NCI-H1694 (cell line): ENCODE data around the gene SLC35A3.
"Not testable (repeated sequence)": the region's sequence is repeated elsewhere in the genome, so short reads cannot be mapped to it uniquely, and the experiment has no call there.

Source experiments
- DNase-seq: peaks from one replicate; lab custom pipeline; 2025; lab: John Stamatoyannopoulos, UW

The SLC35A3 gene

DNA sequence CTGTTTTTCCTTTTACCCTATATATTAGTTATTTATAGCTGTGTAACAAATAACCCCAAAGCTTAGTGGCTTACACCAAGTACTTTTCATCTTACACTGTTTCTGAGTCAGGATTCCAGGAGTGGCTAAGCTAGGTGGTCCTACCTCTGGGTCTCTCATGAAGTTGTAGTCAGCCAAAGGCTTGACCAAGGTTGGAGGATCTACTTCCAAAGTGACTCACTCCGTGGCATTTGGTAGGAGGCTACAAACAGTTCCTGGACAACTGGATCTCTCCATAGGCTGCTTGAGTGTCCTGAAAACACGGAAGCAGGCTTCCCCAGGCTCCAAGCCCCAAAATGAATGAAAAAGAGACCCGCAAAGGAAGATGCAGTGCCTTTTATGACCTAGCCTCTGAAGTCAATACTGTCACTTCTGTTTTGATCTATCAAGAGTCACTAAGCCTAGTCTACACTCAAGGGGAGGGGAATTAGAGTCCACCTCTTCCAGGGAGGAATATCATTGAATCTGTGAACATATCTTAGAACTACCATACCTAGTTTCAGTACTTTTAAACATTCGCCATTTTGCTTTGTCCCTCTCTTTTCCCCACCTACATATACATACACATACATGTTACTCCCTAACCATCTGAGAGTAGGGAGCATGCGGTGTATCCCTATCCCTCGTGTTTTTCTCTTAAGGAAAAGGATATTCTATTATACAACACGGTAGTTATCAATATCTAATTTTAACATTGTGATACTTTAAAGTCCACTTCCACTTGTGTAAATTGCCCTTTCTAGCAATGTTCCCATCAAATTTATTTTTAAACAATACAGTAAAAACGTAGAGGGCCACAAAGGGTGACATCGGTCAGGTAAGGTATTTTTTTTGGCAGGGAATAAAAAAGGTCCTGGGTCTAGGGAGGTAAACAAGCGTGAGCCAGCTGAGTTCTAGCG lies 67.2 kb downstream of the SLC35A3 start:
- no peak for DNase-seq

DNA sequence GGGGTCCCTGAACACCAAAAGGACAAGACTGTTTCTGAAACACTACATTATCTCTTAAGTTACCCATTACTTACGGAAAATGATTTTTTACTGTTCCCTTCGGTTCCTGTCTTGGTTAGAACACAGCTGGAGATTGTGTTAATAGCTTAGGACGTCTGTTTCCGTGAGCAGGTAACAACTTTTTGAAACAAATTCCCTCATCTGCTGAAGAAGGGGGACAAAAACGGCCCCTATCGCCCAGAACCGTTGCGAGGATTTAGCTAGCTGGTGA lies 67.8 kb downstream of the SLC35A3 start:
- no peak for DNase-seq

DNA sequence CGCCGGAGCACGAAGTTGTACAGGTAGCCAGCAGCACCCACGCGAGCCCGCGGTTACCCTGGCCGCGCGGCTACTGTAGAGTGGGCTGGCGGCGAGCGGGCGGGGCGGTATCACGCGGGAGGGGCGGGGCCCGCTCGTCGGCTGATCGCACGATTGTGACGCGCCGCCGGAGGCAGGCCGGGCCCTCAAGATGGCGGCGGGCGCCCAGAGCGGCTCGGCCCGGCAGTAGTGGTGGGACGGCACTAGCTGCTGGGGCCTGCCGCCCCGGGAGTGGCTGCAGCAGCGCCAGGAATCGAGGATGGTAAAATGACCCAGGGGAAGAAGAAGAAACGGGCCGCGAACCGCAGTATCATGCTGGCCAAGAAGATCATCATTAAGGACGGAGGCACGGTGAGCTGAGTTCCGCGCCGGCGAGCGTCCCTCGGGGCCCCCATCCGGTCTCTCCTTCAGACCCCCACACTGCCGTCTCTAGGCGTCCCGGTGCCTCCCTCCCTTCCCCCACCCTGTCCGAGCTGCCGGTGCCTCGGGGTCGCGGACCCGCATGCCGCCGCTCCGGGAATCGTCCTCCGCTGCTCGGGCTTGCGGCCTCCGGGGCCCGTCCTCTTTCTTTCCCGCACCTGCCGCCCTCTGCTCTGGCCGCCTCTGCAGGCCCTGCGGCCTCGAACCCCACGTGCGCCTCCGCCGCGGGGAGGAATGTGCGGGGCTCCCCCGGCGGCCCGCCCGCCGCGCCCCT lies 68.3 kb downstream of the SLC35A3 start:
- DNase-seq: peak; percentile 50

DNA sequence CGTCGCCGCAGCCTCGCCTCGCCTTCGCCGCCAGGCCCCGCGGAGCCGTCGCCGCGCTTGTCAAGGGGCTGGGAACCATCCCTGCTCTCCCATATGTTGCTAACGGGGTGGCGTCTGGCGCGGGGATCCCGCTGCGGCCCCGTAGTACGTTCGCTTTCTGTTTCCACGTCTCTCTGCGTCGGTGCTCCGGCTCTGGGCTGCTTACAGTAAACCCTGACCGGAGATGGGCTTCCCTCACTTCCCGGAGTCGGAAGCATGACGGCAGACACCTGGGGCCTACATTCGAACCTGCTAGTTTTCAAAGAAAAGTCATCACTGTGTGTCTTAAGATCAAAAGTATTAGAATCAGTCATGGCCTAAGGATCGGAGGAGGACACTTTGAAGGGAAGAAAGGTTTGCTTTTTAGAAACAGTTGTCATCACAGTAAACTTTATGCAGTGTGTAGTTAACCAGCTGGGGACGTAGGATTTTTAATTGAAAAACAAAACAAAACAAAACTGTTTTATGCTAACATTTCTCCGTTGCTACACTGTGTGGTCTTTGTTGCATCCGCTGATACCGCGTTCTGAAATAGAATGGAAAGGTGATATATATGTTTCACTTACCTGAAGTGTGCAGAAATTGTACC lies 69.0 kb downstream of the SLC35A3 start:
- peak; percentile 38 for DNase-seq

DNA sequence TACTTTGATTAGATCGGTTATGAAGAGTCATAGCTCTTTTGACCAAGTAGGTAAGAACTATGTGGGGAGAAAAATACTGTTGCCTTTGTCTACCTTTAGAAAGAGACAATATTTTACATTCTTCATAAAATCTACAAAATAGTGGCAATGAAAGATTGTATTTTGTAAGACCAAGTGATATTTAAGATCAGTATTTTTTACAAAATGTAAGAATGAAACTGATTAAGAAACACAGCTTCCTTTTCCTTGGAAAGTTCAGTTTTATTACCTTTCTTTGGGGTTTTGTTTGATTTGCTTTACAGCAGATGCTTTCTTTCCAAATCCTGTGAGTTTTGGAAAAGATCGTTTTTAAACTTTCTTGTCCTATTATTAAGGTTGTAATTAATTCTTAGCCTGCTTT lies 69.8 kb downstream of the SLC35A3 start:
- no peak for DNase-seq

DNA sequence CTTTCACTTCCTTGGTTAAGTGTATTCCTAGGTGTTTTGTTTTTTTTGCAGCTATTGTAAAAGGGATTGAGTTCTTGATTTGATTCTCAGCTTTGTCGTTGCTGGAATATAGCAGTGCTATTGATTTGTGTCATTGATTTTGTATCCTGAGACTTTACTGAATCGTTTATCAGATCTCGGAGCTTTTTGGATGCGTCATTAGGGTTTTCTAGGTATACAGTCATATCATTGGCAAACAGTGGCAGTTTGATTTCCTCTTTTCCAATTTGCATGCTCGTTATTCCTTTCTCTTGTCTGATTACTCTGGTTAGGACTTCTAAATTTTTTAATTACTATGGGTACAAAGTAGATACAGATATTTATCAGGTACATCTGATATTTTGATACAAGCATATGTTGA lies 75.4 kb downstream of the SLC35A3 start:
- DNase-seq: no peak

DNA sequence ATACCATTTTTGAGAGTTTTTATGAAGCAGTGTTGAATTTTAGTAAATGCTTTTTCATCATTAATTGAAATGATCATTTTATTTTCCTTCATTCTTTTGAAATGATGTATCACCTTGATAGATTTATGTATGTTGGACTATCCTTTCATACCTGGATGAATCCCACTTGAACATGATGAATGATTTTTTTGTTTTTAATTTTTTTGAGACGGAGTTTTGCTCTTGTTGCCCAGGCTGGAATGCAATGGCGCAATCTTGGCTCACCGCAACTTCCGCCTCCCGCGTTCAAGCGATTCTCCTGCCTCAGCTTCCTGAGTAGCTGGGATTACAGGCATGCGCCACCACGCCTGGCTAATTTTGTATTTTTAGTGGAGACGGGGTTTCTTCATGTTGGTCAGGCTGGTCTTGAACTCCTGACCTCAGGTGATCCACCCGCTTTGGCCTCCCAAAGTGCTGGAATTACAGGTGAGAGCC lies 77.5 kb downstream of the SLC35A3 start:
- DNase-seq: not testable (repeated sequence)

DNA sequence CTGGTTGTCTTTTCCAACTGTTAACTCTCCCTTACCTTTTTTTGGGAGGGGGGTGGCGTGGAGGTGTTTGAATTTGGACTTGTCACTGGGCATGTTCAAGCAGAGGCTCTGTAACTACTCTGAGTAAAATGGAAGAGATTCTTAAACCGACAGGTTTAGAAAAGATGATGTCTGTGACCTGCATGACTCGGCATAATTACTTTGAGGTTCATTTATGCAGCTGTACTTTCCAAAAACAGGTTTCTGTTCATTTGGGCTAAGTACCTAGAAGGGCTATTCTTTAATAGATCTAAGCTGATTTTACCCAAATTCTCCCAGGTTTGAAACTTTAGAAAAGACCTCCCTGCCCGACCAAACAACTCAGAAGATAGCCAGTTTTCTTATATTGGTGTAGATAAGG lies 80.3 kb downstream of the SLC35A3 start:
- DNase-seq: no peak

DNA sequence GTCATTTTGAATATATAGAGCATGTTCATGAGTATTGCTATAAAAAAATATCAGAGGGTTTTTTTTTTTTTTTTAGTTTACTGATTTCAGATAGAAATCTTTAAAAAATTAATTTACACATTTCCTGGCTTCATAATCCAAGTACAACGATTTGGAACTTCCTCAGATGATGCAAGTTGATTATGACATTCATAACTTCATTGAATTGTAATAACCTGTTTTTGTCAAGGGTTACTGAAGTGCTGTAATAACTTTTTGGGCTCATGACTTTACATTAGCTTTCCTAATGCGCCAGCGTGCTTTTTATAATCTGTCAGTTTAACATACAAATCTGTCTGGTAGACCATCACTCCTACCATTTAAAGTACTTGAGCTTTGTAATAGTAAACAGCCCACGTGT lies 81.6 kb downstream of the SLC35A3 start:
- no peak for DNase-seq

DNA sequence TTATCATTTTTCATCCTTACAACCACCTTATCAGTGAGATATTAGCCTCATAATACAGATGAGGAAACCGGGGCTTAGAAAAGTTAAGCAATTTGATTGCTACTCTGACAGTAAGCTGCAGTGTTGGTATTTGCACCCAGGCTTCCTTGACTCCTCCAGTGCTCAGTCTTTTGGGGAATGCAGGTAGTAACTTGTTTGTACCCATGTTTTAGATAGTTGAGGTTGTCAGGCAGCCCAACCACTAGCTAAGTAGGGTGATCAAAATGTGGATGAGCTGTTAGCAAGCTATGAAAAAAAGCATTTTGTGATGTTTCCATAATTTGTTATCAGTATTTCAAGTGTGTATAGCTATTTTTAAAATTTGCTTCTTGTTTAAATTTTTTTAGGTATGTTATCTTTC lies 82.1 kb downstream of the SLC35A3 start:
- no peak for DNase-seq

DNA sequence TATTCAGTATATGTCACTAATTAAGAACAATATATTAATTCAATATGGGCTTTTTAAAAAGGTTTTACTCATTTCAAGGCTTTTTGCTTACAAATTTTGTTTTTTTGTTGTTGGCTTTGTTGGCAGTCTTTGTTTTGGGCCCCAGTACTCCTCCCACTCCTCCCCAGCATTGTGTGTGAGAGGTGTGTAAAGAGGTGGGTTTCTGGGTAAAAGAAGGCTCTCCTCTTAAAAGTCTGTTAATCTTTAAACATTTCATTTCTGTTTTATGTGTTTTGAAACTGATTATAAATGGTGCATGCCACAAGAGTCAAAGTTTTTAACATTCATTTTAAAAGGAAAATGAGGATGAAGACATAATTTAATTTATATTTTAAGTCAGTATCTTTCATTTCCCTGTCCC lies 83.3 kb downstream of the SLC35A3 start:
- no peak for DNase-seq

DNA sequence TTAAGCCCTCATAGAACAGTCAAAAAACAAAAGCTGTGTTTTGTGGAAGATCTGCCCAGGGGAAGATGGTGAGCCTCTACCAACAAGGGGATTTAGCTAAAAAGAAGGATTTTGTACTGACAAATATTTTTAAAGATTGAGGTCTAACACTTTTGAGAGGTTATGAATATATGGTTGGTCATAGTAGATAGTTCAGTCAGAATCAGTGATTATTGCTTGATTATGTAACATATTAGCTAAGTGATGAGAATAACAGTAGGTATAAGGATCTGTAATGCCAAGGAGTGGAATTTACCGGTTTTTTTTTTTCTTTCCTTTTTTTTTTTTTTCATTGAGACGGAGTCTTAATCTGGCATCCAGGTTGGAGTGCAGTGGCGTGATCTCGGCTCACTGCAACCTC lies 83.9 kb downstream of the SLC35A3 start:
- DNase-seq: no peak

DNA sequence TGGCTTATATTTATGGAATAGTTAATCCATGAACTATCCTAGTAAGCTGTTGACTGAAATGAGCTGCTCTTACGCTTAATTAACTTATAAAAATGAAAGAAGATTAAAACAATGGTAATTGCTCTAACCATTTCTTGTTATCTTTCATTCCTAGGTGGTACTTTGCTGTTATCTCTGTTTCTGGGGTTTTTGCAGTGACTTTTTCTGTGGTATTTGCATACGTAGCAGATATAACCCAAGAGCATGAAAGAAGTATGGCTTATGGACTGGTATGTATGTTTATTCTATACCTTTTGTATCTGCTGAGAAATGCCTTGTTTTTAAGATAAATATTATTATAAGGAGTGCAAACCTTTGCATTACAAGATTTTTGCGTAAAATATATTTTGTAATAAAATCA lies 91.9 kb downstream of the SLC35A3 start:
- DNase-seq: no peak

DNA sequence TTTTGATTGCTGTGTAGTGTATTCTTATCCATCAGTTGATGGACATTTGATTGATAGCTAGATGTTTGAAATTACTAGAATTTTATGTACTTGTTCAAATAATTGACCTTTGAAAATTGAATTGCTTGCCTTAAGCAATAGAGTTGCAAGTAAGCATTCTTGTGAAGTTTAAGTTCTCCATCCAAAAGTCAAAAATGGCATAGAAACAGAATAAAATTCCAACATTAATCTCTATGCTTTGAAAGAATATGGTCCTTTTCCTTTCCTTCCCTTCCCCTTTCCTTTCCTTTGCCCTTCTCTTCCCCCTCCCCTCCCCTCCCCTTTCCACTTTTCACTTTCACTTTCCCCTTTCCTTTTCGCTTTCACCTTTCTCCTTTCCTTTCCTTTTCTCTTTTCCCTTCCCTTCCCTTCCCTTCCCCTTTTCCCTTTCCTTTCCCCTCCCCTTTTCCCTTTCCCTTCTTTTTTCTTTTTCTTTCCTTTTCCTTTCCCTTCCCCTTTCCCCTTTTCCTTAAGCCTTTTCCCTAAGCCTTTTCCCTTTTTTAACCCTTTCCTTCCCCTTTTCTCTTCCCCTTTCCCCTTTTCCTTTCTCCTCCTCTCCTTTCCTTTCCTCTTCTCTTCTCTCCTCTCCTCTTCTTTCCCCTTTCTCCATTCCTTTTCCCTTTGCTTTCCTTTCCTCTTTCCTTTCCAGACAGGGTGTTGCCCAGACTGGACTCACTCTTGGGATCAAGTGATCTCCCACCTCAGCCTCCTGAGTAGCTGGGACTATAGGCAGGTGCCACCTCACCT lies 95.6 kb downstream of the SLC35A3 start:
- no peak for DNase-seq

DNA sequence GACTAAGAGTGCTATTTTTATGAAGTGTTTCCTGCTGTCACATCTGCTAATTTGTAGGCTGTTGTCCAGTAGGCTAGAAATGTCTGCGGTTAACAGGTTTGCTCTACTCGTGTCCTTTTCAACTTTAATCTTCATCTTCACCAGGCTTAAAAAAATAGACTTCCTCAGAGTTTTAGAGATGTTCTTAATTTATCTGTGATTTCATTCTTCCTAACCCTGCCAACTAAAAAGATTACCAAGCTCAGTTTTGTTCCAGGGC lies 96.1 kb downstream of the SLC35A3 start:
- no peak for DNase-seq

DNA sequence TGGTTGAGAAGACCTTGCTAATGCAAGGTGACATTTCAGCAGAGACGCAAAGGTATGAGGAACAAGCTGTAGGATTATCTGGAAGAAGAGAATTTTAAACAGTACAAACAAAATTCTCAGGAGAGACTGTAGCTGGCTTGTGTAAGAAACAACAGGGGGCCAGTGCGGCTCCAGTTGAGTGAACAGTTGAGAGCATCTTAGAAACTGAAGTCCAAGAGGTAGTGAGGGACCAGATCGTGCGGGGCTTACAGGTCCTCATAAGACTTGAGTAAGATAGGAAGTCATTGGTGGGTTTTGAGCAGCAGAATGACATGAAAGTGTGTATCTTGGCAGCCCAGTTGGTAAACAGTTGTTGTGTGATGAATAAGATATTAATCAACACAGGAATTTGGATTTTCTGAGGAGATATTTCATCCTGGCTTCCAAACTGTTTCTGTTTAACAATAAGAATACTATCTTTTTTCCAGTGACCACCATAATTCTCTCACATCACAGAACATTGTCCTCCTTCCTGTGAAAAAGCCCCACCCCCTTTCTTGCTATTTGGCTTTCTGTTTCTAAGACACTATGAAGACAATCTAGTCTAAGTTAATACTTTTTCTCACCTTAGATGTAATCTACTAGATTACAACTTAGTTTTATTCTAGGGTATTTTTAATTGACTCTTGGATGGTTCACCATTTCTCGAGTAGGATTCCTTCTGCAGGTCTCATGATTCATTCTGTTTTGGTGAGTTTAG lies 100.6 kb downstream of the SLC35A3 start:
- DNase-seq: no peak

DNA sequence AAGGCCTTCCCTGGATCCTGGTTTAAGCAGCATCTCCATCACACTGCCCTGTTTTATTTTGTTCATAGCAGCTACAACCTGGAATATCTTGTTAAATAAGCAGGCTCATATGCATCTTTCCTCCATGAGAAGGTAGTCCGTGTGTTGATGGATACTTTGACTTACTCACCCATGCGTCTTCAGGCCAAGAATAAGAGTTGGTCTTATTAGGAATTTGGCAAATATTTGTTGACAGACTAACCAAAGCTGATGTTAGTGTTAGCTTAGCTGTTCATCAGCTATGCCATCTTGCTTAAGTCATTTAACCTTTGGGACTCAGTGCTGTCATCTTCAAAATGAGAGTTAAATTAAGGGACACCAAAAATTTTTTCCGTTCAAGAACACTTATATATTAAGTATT lies 103.7 kb downstream of the SLC35A3 start:
- DNase-seq: no peak

DNA sequence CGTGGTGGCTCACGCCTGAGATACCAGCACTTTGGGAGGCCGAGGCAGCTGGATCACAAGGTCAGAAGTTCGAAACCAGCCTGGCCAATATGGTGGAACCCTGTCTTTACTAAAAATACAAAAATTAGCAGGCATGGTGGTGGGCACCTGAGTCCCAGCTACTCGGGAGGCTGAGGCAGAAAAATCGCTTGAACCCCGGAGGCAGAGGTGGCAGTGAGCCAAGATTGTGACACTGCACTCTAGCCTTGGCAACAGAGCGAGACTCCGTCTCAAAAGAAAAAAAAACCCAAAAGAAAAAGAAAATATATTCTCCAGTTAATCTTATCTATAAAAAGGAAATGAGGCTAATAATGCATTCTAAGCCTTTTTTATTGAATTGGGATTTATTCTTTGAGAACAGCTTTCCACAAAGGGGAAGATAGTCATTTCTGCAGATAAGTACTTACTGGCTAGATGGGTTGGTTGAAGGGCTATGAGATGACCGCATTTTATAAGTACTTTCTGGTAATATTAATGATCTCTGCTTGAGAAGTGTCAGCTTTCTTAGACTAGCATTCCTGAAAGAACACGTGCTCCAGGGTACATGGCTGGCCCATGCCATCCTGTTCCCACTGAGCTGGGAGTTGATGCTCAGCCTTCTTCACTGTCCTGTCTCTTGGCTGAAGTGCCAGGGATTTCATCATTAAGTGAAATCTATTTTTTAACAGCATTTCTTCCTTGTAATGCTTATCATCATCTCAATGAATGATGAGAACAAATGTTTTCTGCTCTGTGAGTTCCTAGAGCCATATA lies 105.0 kb downstream of the SLC35A3 start:
- DNase-seq: no peak

DNA sequence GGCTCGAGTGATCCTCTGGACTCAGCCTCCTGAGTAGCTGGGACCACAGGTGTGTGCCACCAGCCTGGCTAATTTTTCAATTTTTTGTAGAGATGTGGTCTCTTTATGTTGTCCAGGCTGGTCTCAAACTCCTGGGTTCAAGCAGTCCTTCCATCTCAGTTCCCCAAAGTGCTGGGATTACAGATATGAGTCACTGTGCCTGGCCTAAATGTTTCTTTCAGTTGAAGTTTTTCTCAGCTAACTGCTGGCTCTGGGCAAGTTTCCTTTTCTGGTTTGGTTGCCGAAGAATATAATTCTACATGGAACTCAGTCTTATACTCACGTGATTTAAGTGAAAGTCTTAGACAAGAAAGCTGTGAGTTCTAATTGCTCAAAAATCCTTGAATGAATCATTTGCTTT lies 106.0 kb downstream of the SLC35A3 start:
- DNase-seq: no peak

DNA sequence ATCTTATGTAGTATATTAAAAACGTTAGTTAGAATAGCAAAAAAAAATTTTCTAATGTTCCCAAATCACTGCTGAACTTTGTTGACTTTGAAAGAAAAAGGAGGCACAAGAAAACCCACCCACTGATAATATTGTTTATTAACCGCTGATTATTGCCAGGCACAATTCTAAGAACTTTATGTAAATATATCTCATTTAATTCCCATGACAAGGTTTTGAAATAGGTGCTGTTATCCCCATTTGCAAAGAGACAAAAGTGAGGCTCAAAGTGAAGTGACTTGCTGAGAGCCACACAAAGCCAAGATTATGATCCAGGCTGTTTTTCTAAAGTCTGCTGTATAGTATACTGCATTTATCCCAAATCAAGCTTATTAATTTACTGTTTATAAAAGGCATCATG lies 106.5 kb downstream of the SLC35A3 start:
- no peak for DNase-seq

DNA sequence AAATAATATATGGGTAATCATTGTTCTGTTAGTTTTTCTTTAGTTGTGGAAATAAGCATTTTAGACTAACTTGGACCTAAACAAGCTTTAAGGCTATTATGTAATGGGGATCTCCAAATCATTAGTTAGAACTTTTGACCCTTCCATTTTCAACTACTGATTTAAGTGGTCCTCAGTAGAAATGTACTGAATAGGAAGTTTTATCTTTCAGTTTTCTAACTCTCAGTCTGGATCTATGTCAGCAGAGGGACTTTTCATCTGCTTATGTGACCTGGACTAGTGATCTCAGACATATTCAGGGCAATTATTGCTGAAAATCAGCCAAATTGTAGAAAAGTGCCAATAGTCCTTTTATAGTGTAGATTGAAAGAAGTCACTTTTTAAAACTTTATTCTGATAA lies 106.9 kb downstream of the SLC35A3 start:
- no peak for DNase-seq
